ENCODE measurements around the gene CTNNA2.

CTNNA2 gene

GRCh38 chr2:80438686-80439085 is 925.8 kb downstream of the CTNNA2 start:
- no peak for DNase-seq

- no peak for DNase-seq
Measured at GRCh38 chr2:80454628-80455027, 941.8 kb downstream of the CTNNA2 start.

GRCh38 chr2:80459028-80459427 is 946.2 kb downstream of the CTNNA2 start:
- DNase-seq: no peak

- no peak for DNase-seq
Measured at GRCh38 chr2:80461505-80462197, 948.8 kb downstream of the CTNNA2 start.

GRCh38 chr2:80462654-80463053 is 949.8 kb downstream of the CTNNA2 start:
- DNase-seq: no peak

GRCh38 chr2:80464275-80464674 is 951.4 kb downstream of the CTNNA2 start:
- no peak for DNase-seq

GRCh38 chr2:80467262-80467811 is 954.5 kb downstream of the CTNNA2 start:
- DNase-seq: no peak

GRCh38 chr2:80469428-80469827 is 956.6 kb downstream of the CTNNA2 start:
- no peak for DNase-seq

- no peak for DNase-seq
Measured at GRCh38 chr2:80473069-80473468, 960.2 kb downstream of the CTNNA2 start.

- no peak for DNase-seq
Measured at GRCh38 chr2:80473796-80474195, 960.9 kb downstream of the CTNNA2 start.

GRCh38 chr2:80475970-80476369 is 963.1 kb downstream of the CTNNA2 start:
- no peak for DNase-seq

- DNase-seq: no peak
Measured at GRCh38 chr2:80476535-80477117, 963.8 kb downstream of the CTNNA2 start.

GRCh38 chr2:80482276-80482675 is 969.4 kb downstream of the CTNNA2 start:
- no peak for DNase-seq

GRCh38 chr2:80489717-80490116 is 976.9 kb downstream of the CTNNA2 start:
- peak; percentile 26 for DNase-seq

- no peak for DNase-seq
Measured at GRCh38 chr2:80490964-80491363, 978.1 kb downstream of the CTNNA2 start.

- no peak for DNase-seq
Measured at GRCh38 chr2:80496346-80496745, 983.5 kb downstream of the CTNNA2 start.

GRCh38 chr2:80496775-80497174 is 983.9 kb downstream of the CTNNA2 start:
- DNase-seq: peak; percentile 35

- DNase-seq: peak; percentile 6
Measured at GRCh38 chr2:80499095-80499494, 986.2 kb downstream of the CTNNA2 start.

GRCh38 chr2:80501874-80502624 is 989.2 kb downstream of the CTNNA2 start:
- DNase-seq: no peak

- DNase-seq: no peak
Measured at GRCh38 chr2:80506563-80506962, 993.7 kb downstream of the CTNNA2 start.

GRCh38 chr2:80510716-80511115 is 997.9 kb downstream of the CTNNA2 start:
- no peak for DNase-seq

GRCh38 chr2:80515964-80516363 is 1003.1 kb downstream of the CTNNA2 start:
- no peak for DNase-seq

GRCh38 chr2:80517316-80517715 is 1004.5 kb downstream of the CTNNA2 start:
- no peak for DNase-seq

GRCh38 chr2:80519121-80519643 is 1006.3 kb downstream of the CTNNA2 start:
- no peak for DNase-seq
